ENCODE data around the gene SERGEF. TPM values are rescaled to one million over a fixed set of nuclear protein-coding genes. Genes with fewer than 3 reads are reported as not detected.

The SERGEF gene
- total and polyA plus RNA-seq, 2 experiments from 2014 or later = 18.3 to 23.2 TPM

DNA sequence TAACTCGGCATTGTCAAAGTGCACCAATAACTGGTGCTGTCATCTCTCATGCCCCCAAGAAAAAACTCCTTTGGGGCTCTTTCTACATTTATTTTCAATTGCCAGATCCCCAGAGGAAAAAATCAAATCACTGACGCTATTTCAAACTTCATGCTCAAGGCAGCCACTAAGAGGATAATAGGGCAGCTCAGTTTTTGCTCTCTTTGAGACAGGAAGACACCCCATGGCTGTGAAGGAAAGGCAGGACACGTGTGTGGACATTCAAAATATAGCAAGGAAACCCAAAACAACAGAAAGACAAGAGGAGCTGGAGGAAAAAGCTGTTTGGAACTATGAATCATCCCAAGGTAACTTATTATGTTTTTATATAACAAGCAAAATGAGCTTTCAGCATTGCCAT lies 83.7 kb downstream of the SERGEF start:
- Histone ChIP-seq H3K4me2 (ENCODE audit: unreplicated experiment) (no peak overlapping the region), H3K4me3 (no peak overlapping the region), H3K4me1 (ENCODE audit: insufficient read depth) (peaks cover 5% of the 10 kb centered on the region), H3K27ac (no peak overlapping the region), H4K20me1 (ENCODE audit: insufficient read depth) (no peaks in the 10 kb centered on the region), H3F3A (ENCODE audit: insufficient read depth) (peaks cover 15% of the 10 kb centered on the region; the same call in 1 of the 2 replicates), H3K27me3 (replicated peaks; ENCODE audit: insufficient read depth) (no peaks in the 10 kb centered on the region), H3K9ac (no peak overlapping the region), H3K36me3 (ENCODE audit: low read depth) (no peaks in the 10 kb centered on the region), H3K9me2 (ENCODE audit: insufficient read depth) (no peaks in the 10 kb centered on the region), H2AFZ (no peak overlapping the region), H3K79me2 (ENCODE audit: insufficient read depth) (no peaks in the 10 kb centered on the region), H3K9me3 (ENCODE audit: low read depth) (no peaks in the 10 kb centered on the region)
- WGBS, 2 experiments (ENCODE audit: low coverage in 1 of 2, low lambda C conversion rate in 2 of 2, missing lambda C conversion rate in 2 of 2) = 95 to 96% methylated on average over 3 of the region's 3 CpGs
- in situ Hi-C loops (cut with MboI) = no loop called here
- TF ChIP-seq EZH2 (IDR thresholded peaks at IDR 0.05; ENCODE audit: insufficient read depth, poor library complexity, severe bottlenecking) (no peak), EZH2phosphoT487 (IDR thresholded peaks at IDR 0.05; ENCODE audit: insufficient read depth, low read depth) (no peak)
- DNase-seq = no peak

DNA sequence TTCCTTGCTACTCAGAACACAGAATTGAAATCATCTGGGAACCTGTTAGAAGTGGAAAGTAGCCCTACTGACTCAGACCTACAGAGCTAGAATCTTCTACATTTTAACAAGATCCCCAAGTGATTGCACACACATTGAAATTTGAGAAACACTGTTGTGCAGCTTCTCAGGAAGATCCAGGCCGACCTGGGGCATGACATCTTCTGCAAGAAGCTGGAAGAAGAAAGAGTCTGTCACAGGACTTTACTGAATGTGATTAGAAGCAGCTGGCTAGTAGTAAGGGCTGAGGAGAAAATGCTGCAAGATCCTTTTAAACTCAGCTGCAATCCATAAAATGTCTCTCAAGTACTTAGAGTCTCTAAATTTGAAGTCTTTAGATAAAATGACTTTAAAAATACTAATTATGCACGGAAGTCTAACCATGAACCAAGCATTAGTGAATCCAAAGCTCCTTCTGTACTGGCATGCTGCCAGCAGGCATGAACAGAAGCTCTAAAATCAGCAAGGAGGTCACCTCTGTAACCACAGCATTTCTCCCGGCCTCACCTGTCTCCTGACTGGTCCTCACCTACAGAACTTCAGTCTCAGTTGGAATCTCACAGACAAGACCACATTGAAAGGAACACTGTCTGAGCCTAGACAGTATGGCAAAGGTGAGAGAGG lies 85.0 kb downstream of the SERGEF start:
- 5 to 6% methylated on average over 3 of the region's 3 CpGs for WGBS, 2 experiments (ENCODE audit: low coverage in 1 of 2, low lambda C conversion rate in 2 of 2, missing lambda C conversion rate in 2 of 2)
- Histone ChIP-seq H2AFZ (no peak overlapping the region), H3K79me2 (ENCODE audit: insufficient read depth) (no peaks in the 10 kb centered on the region), H3K36me3 (ENCODE audit: low read depth) (no peaks in the 10 kb centered on the region), H3K9me3 (ENCODE audit: low read depth) (no peaks in the 10 kb centered on the region), H3K27me3 (replicated peaks; ENCODE audit: insufficient read depth) (no peaks in the 10 kb centered on the region), H3K27ac (no peak overlapping the region), H3K4me2 (ENCODE audit: unreplicated experiment) (no peak overlapping the region), H4K20me1 (ENCODE audit: insufficient read depth) (no peaks in the 10 kb centered on the region), H3K4me3 (no peak overlapping the region), H3K4me1 (ENCODE audit: insufficient read depth) (peaks cover 5% of the 10 kb centered on the region), H3K9ac (no peak overlapping the region), H3F3A (ENCODE audit: insufficient read depth) (peaks cover 15% of the 10 kb centered on the region; the same call in 1 of the 2 replicates), H3K9me2 (ENCODE audit: insufficient read depth) (no peaks in the 10 kb centered on the region)
- in situ Hi-C loops (cut with MboI) = no loop called here
- no peak for TF ChIP-seq EZH2 (IDR thresholded peaks at IDR 0.05; ENCODE audit: insufficient read depth, poor library complexity, severe bottlenecking)
- DNase-seq = peak; percentile 67

DNA sequence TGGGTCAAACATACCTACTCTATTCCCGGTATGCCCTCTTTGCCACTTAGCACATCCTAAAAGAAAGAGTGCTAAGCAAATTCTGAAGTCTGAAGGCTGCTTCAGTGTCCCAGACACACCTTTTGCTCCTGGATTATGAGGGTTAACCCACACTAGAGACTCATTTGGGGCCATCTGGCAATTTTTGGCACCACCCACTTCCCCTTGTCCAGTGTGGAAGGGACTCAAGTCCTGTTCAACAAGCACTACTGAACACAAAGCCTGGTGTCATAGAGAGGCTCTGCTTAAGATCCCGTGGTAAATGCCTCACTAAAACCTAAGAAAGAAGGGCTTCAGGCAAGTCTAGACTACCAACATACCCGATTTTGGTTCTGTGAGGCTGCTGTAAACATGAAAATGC lies 85.8 kb downstream of the SERGEF start:
- H3K27me3 ChIP-seq (replicated peaks; ENCODE audit: insufficient read depth) = no peaks in the 10 kb centered on the region
- no peak overlapping the region for H3K4me2 ChIP-seq (ENCODE audit: unreplicated experiment)
- peaks cover 5% of the 10 kb centered on the region for H3K4me1 ChIP-seq (ENCODE audit: insufficient read depth)
- no peak for DNase-seq
- H2AFZ ChIP-seq = no peak overlapping the region
- H3K79me2 ChIP-seq (ENCODE audit: insufficient read depth) = no peaks in the 10 kb centered on the region
- no peaks in the 10 kb centered on the region for H3K9me3 ChIP-seq (ENCODE audit: low read depth)
- H3K9me2 ChIP-seq (ENCODE audit: insufficient read depth) = no peaks in the 10 kb centered on the region
- H4K20me1 ChIP-seq (ENCODE audit: insufficient read depth) = no peaks in the 10 kb centered on the region
- no peak overlapping the region for H3K9ac ChIP-seq
- WGBS, 2 experiments (ENCODE audit: low coverage in 1 of 2, low lambda C conversion rate in 2 of 2, missing lambda C conversion rate in 2 of 2) = 65 to 66% methylated on average over 3 of the region's 3 CpGs
- no peak for TF ChIP-seq EZH2phosphoT487 (IDR thresholded peaks at IDR 0.05; ENCODE audit: insufficient read depth, low read depth)
- TF ChIP-seq EZH2 (IDR thresholded peaks at IDR 0.05; ENCODE audit: insufficient read depth, poor library complexity, severe bottlenecking) = no peak
- no peak overlapping the region for H3K27ac ChIP-seq
- in situ Hi-C loops (cut with MboI) = no loop called here
- H3K4me3 ChIP-seq = no peak overlapping the region
- H3F3A ChIP-seq (ENCODE audit: insufficient read depth) = peaks cover 15% of the 10 kb centered on the region; the same call in 1 of the 2 replicates
- H3K36me3 ChIP-seq (ENCODE audit: low read depth) = no peaks in the 10 kb centered on the region

DNA sequence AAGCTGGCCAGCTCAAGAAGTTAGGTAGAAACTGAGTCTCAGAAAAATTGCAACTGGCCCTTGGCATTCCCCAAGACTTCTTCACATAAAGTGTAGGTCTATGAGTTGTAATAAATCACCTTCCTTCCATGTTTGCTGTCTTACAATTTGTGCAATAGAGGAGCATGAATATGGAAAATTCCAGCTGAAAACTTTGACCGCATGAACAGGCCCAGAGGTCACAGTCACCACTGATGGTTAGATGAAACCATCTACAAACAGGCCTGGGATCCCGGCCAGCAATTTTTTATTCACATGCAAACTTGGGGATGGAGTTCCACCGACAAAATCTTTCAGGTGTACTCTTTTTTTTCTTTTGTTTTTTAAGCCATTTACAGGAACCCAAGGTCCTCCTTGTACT lies 88.1 kb downstream of the SERGEF start:
- TF ChIP-seq EZH2 (IDR thresholded peaks at IDR 0.05; ENCODE audit: insufficient read depth, poor library complexity, severe bottlenecking) (no peak), EZH2phosphoT487 (IDR thresholded peaks at IDR 0.05; ENCODE audit: insufficient read depth, low read depth) (no peak)

More for the DNA sequence above, 88.1 kb downstream of the SERGEF start:
- H3K27me3 ChIP-seq (replicated peaks; ENCODE audit: insufficient read depth) = no peaks in the 10 kb centered on the region
- in situ Hi-C loops (cut with MboI) = no loop called here
- no peak overlapping the region for H3K27ac ChIP-seq
- H3K4me1 ChIP-seq (ENCODE audit: insufficient read depth) = peaks cover 5% of the 10 kb centered on the region
- H3K79me2 ChIP-seq (ENCODE audit: insufficient read depth) = no peaks in the 10 kb centered on the region
- H4K20me1 ChIP-seq (ENCODE audit: insufficient read depth) = no peaks in the 10 kb centered on the region
- no peak for DNase-seq
- WGBS, 2 experiments (ENCODE audit: low coverage in 1 of 2, low lambda C conversion rate in 2 of 2, missing lambda C conversion rate in 2 of 2) = 92 to 98% methylated on average over 3 of the region's 3 CpGs
- peaks cover 15% of the 10 kb centered on the region; the same call in 1 of the 2 replicates for H3F3A ChIP-seq (ENCODE audit: insufficient read depth)
- no peaks in the 10 kb centered on the region for H3K9me3 ChIP-seq (ENCODE audit: low read depth)
- H3K9ac ChIP-seq = no peak overlapping the region
- no peaks in the 10 kb centered on the region for H3K9me2 ChIP-seq (ENCODE audit: insufficient read depth)
- no peaks in the 10 kb centered on the region for H3K36me3 ChIP-seq (ENCODE audit: low read depth)
- no peak overlapping the region for H3K4me3 ChIP-seq
- no peak overlapping the region for H3K4me2 ChIP-seq (ENCODE audit: unreplicated experiment)
- H2AFZ ChIP-seq = no peak overlapping the region
